ENCODE measurements around the gene CABCOCO1.

CABCOCO1 gene

GRCh38 chr10:61758433-61758832, 95.7 kb downstream of the CABCOCO1 start:
- no peak for DNase-seq

- DNase-seq, result no peak
These were observed 97.0 kb downstream of the CABCOCO1 start for GRCh38 chr10:61759751-61760150.

- DNase-seq, result no peak
These were observed 98.5 kb downstream of the CABCOCO1 start for GRCh38 chr10:61760943-61761824.

GRCh38 chr10:61761825-61762217, 99.1 kb downstream of the CABCOCO1 start:
- DNase-seq, result peak; percentile 77

GRCh38 chr10:61763778-61764177, 101.0 kb downstream of the CABCOCO1 start:
- no peak for DNase-seq

GRCh38 chr10:61764486-61764885, 101.8 kb downstream of the CABCOCO1 start:
- no peak for DNase-seq

GRCh38 chr10:61765176-61766087, 102.7 kb downstream of the CABCOCO1 start:
- DNase-seq, result no peak

- DNase-seq, result no peak
These were observed 104.2 kb downstream of the CABCOCO1 start for GRCh38 chr10:61766927-61767326.

GRCh38 chr10:61774031-61774430, 111.3 kb downstream of the CABCOCO1 start:
- DNase-seq, result no peak

GRCh38 chr10:61775111-61775510, 112.4 kb downstream of the CABCOCO1 start:
- DNase-seq, result no peak

- DNase-seq, result no peak
These were observed 114.0 kb downstream of the CABCOCO1 start for GRCh38 chr10:61776615-61777266.

- no peak for DNase-seq
These were observed 115.4 kb downstream of the CABCOCO1 start for GRCh38 chr10:61778137-61778536.

GRCh38 chr10:61779276-61779675, 116.5 kb downstream of the CABCOCO1 start:
- DNase-seq, result no peak

GRCh38 chr10:61779950-61780659, 117.4 kb downstream of the CABCOCO1 start:
- DNase-seq, result no peak

- DNase-seq, result no peak
These were observed 118.0 kb downstream of the CABCOCO1 start for GRCh38 chr10:61780732-61781131.

GRCh38 chr10:61781969-61782403, 119.3 kb downstream of the CABCOCO1 start:
- no peak for DNase-seq

GRCh38 chr10:61784354-61785133, 121.8 kb downstream of the CABCOCO1 start:
- no peak for DNase-seq

GRCh38 chr10:61785473-61786105, 122.9 kb downstream of the CABCOCO1 start:
- DNase-seq, result no peak

- DNase-seq, result no peak
These were observed 124.0 kb downstream of the CABCOCO1 start for GRCh38 chr10:61786728-61787127.

- DNase-seq, result no peak
These were observed 124.4 kb downstream of the CABCOCO1 start for GRCh38 chr10:61787170-61787569.

GRCh38 chr10:61789031-61789430, 126.3 kb downstream of the CABCOCO1 start:
- no peak for DNase-seq
